Fibroblast of skin of right biceps (primary cell): Measurements from ENCODE around the gene DOK5.

Source experiments
- DNase-seq: peaks from one replicate; pipeline ENCODE4 v3.0.0-alpha.2; 2013

The DOK5 gene

GRCh38 chr20:54650052-54650719 lies 174.8 kb downstream of the DOK5 start:
- DNase-seq, result peak; percentile 63

GRCh38 chr20:54651252-54651651 lies 175.9 kb downstream of the DOK5 start:
- no peak for DNase-seq

- no peak for DNase-seq
Measured at GRCh38 chr20:54654450-54654849, 179.1 kb downstream of the DOK5 start.

- DNase-seq, result no peak
Measured at GRCh38 chr20:54657268-54657826, 182.0 kb downstream of the DOK5 start.

GRCh38 chr20:54658525-54658924 lies 183.1 kb downstream of the DOK5 start:
- DNase-seq, result no peak

- DNase-seq, result no peak
Measured at GRCh38 chr20:54661265-54661664, 185.9 kb downstream of the DOK5 start.

GRCh38 chr20:54661880-54662465 lies 186.6 kb downstream of the DOK5 start:
- no peak for DNase-seq

GRCh38 chr20:54665812-54666211 lies 190.4 kb downstream of the DOK5 start:
- DNase-seq, result no peak

GRCh38 chr20:54668271-54669039 lies 193.1 kb downstream of the DOK5 start:
- DNase-seq, result peak; percentile 18

- no peak for DNase-seq
Measured at GRCh38 chr20:54669040-54669363, 193.6 kb downstream of the DOK5 start.

GRCh38 chr20:54678253-54678652 lies 202.9 kb downstream of the DOK5 start:
- DNase-seq, result no peak

- DNase-seq, result no peak
Measured at GRCh38 chr20:54680439-54680838, 205.0 kb downstream of the DOK5 start.

- peak; percentile 48 for DNase-seq
Measured at GRCh38 chr20:54680872-54681619, 205.7 kb downstream of the DOK5 start.

GRCh38 chr20:54681869-54682268 lies 206.5 kb downstream of the DOK5 start:
- DNase-seq, result no peak

- DNase-seq, result no peak
Measured at GRCh38 chr20:54688476-54688875, 213.1 kb downstream of the DOK5 start.

GRCh38 chr20:54690323-54690722 lies 214.9 kb downstream of the DOK5 start:
- no peak for DNase-seq

- no peak for DNase-seq
Measured at GRCh38 chr20:54691327-54691726, 215.9 kb downstream of the DOK5 start.

GRCh38 chr20:54692168-54692887 lies 216.9 kb downstream of the DOK5 start:
- DNase-seq, result no peak

- DNase-seq, result no peak
Measured at GRCh38 chr20:54694516-54694915, 219.1 kb downstream of the DOK5 start.

- DNase-seq, result no peak
Measured at GRCh38 chr20:54698373-54698772, 223.0 kb downstream of the DOK5 start.
